DND-41 (cell line): ENCODE results near the gene FAM169A.

Source experiments
- ATAC-seq: fragments of 200-7000 bp; cut with Tn5 transposase; 3 replicates; pipeline ENCODE4 v1.9.1; 2021; ENCODE audit warnings: low read depth; ENCODE audit not compliant: insufficient read depth
- DNase-seq: peaks from one replicate; pipeline ENCODE4 v3.0.0-alpha.2; 2020
- H2AFZ ChIP-seq: 2 replicates; pipeline ENCODE4 v1.6.0; 2012; ENCODE audit warnings: low read depth, low read length
- H3K27ac ChIP-seq: 2 replicates; pipeline ENCODE4 v1.5.1; 2012; ENCODE audit warnings: low read length, inconsistent platforms
- H3K27me3 ChIP-seq: fragments of 200-600 bp; sonication (generic); 2 replicates; pipeline ENCODE4 v1.6.0; 2012; ENCODE audit warnings: low read length, mild to moderate bottlenecking, inconsistent platforms; ENCODE audit not compliant: insufficient read depth, poor library complexity
- H3K36me3 ChIP-seq: 2 replicates; pipeline ENCODE4 v1.5.1; 2012; ENCODE audit warnings: low read length, inconsistent platforms; ENCODE audit not compliant: insufficient read depth
- H3K4me1 ChIP-seq: 2 replicates; pipeline ENCODE4 v1.5.1; 2012; ENCODE audit warnings: mild to moderate bottlenecking, low read length; ENCODE audit not compliant: insufficient read depth
- H3K4me2 ChIP-seq: 2 replicates; pipeline ENCODE4 v1.6.0; 2012; ENCODE audit warnings: mild to moderate bottlenecking, moderate library complexity, low read length, inconsistent platforms; ENCODE audit not compliant: insufficient read depth
- H3K4me3 ChIP-seq, 2 experiments: fragments of 200-600 bp in 1 of 2; shearing (Covaris generic) in 1 of 2; 2 replicates each; pipeline ENCODE4 v1.5.1; 2012 to 2016; ENCODE audit warnings: inconsistent platforms in 2 of 2, low read length in 2 of 2, mild to moderate bottlenecking in 2 of 2, low read depth in 1 of 2, moderate library complexity in 1 of 2
- H3K79me2 ChIP-seq: 2 replicates; pipeline ENCODE4 v1.6.0; 2012; ENCODE audit warnings: low read length, inconsistent platforms; ENCODE audit not compliant: insufficient read depth
- H3K9ac ChIP-seq: 2 replicates; pipeline ENCODE4 v1.6.0; 2012; ENCODE audit warnings: low read depth, mild to moderate bottlenecking, inconsistent platforms, low read length, moderate library complexity
- H3K9me3 ChIP-seq: 2 replicates; pipeline ENCODE4 v1.5.1; 2012; ENCODE audit warnings: low read length, moderate library complexity, mild to moderate bottlenecking, inconsistent platforms; ENCODE audit not compliant: insufficient read depth, severe bottlenecking
- H4K20me1 ChIP-seq: 2 replicates; pipeline ENCODE4 v1.6.0; 2012; ENCODE audit warnings: low read length; ENCODE audit not compliant: insufficient read depth
- CTCF ChIP-seq: IDR thresholded peaks from 2 replicates; pipeline ENCODE4 v1.5.1; 2012; ENCODE audit warnings: borderline replicate concordance, low read length, moderate library complexity, mild to moderate bottlenecking; ENCODE audit not compliant: poor library complexity, severe bottlenecking; ENCODE audit errors: extremely low read depth
- EZH2 ChIP-seq: IDR thresholded peaks from 3 replicates; pipeline ENCODE4 v1.6.1; 2012; ENCODE audit warnings: borderline replicate concordance, low read depth, mild to moderate bottlenecking, moderate library complexity, low read length, inconsistent platforms; ENCODE audit not compliant: severe bottlenecking

FAM169A gene

GRCh38 chr5:74853256-74853655 lies 12.9 kb downstream of the FAM169A start:
- no peaks in the 10 kb centered on the region for H3K27me3 ChIP-seq
- no peaks in the 10 kb centered on the region for H3K4me1 ChIP-seq
- no peak for TF ChIP-seq CTCF
- no peak for TF ChIP-seq EZH2
- no peak overlapping the region for H3K4me3 ChIP-seq
- no peaks in the 10 kb centered on the region for H3K9me3 ChIP-seq
- ATAC-seq (no peak), DNase-seq (no peak)
- H3K9ac ChIP-seq, result no peak overlapping the region
- H4K20me1 ChIP-seq, result no peaks in the 10 kb centered on the region; the same call in 1 of the 2 replicates
- no peaks in the 10 kb centered on the region for H3K36me3 ChIP-seq
- peaks cover 32% of the 10 kb centered on the region for H3K79me2 ChIP-seq
- no peak overlapping the region for H3K27ac ChIP-seq
- no peak overlapping the region for H2AFZ ChIP-seq
- no peak overlapping the region for H3K4me2 ChIP-seq

GRCh38 chr5:74851684-74852353 lies 14.4 kb downstream of the FAM169A start:
- no peaks in the 10 kb centered on the region for H3K27me3 ChIP-seq
- no peaks in the 10 kb centered on the region for H3K36me3 ChIP-seq
- no peak overlapping the region for H3K4me2 ChIP-seq
- no peak overlapping the region for H3K4me3 ChIP-seq
- ATAC-seq (no peak), DNase-seq (no peak)
- TF ChIP-seq EZH2, result no peak
- TF ChIP-seq CTCF, result no peak
- no peaks in the 10 kb centered on the region for H3K9me3 ChIP-seq
- H3K9ac ChIP-seq, result no peak overlapping the region
- no peaks in the 10 kb centered on the region for H3K4me1 ChIP-seq
- peaks cover under 1% of the 10 kb centered on the region; the same call in 1 of the 2 replicates for H4K20me1 ChIP-seq
- no peak overlapping the region for H3K27ac ChIP-seq
- no peak overlapping the region for H2AFZ ChIP-seq
- H3K79me2 ChIP-seq, result peaks cover 34% of the 10 kb centered on the region

GRCh38 chr5:74850789-74851425 lies 15.3 kb downstream of the FAM169A start:
- Histone ChIP-seq H3K4me1 (no peaks in the 10 kb centered on the region), H3K4me2 (no peak overlapping the region)

More at GRCh38 chr5:74850789-74851425, 15.3 kb downstream of the FAM169A start:
- no peaks in the 10 kb centered on the region for H3K27me3 ChIP-seq
- H3K79me2 ChIP-seq, result peaks cover 37% of the 10 kb centered on the region
- peaks cover 4% of the 10 kb centered on the region; the same call in 1 of the 2 replicates for H4K20me1 ChIP-seq
- no peak overlapping the region for H3K4me3 ChIP-seq
- H2AFZ ChIP-seq, result no peak overlapping the region
- H3K36me3 ChIP-seq, result no peaks in the 10 kb centered on the region
- no peak overlapping the region for H3K9ac ChIP-seq
- no peak overlapping the region for H3K27ac ChIP-seq
- DNase-seq, result no peak
- TF ChIP-seq EZH2 (no peak), CTCF (no peak)
- H3K9me3 ChIP-seq, result no peaks in the 10 kb centered on the region
- ATAC-seq, result no peak
